ENCODE measurements around the gene FADS3.

The FADS3 gene

GRCh38 chr11:61910187-61911127 is 19.1 kb upstream of the FADS3 start:
- H3K4me3 ChIP-seq (ENCODE audit: low read depth, low read length), result no peak overlapping the region
- DNase-seq (ENCODE audit: low read depth), result no peak
- no peak for TF ChIP-seq CTCF (IDR thresholded peaks at IDR 0.05; ENCODE audit: control insufficient read depth, extremely low read depth, insufficient read depth)

- DNase-seq (ENCODE audit: low read depth), result no peak
Measured at GRCh38 chr11:61908730-61909316, 17.5 kb upstream of the FADS3 start.

GRCh38 chr11:61907871-61908729 is 16.8 kb upstream of the FADS3 start:
- no peak for DNase-seq (ENCODE audit: low read depth)
- H3K4me3 ChIP-seq (ENCODE audit: low read depth, low read length), result no peak overlapping the region
- TF ChIP-seq CTCF (IDR thresholded peaks at IDR 0.05; ENCODE audit: control insufficient read depth, extremely low read depth, insufficient read depth), result no peak

More at GRCh38 chr11:61908730-61909316, 17.5 kb upstream of the FADS3 start:
- no peak overlapping the region for H3K4me3 ChIP-seq (ENCODE audit: low read depth, low read length)
- TF ChIP-seq CTCF (IDR thresholded peaks at IDR 0.05; ENCODE audit: control insufficient read depth, extremely low read depth, insufficient read depth), result no peak

GRCh38 chr11:61907282-61907681 is 15.9 kb upstream of the FADS3 start:
- H3K4me3 ChIP-seq (ENCODE audit: low read depth, low read length), result no peak overlapping the region
- no peak for TF ChIP-seq CTCF (IDR thresholded peaks at IDR 0.05; ENCODE audit: control insufficient read depth, extremely low read depth, insufficient read depth)
- no peak for DNase-seq (ENCODE audit: low read depth)

- H3K4me3 ChIP-seq (ENCODE audit: low read depth, low read length), result no peak overlapping the region
- TF ChIP-seq CTCF (IDR thresholded peaks at IDR 0.05; ENCODE audit: control insufficient read depth, extremely low read depth, insufficient read depth), result no peak
- no peak for DNase-seq (ENCODE audit: low read depth)
Measured at GRCh38 chr11:61906522-61906909, 15.2 kb upstream of the FADS3 start.

- DNase-seq (ENCODE audit: low read depth), result no peak
- TF ChIP-seq CTCF (IDR thresholded peaks at IDR 0.05; ENCODE audit: control insufficient read depth, extremely low read depth, insufficient read depth), result no peak
- no peak overlapping the region for H3K4me3 ChIP-seq (ENCODE audit: low read depth, low read length)
Measured at GRCh38 chr11:61905801-61906521, 14.6 kb upstream of the FADS3 start.
